Fibroblast of the aortic adventitia (primary cell): Measurements from ENCODE around the gene CPEB4. TPM values are rescaled to one million over a fixed set of nuclear protein-coding genes. Genes with fewer than 3 reads are reported as not detected.

Experiments
- DNase-seq: peaks from one replicate; pipeline ENCODE4 v3.0.0-alpha.2; 2010; ENCODE audit warnings: low read depth
- H3K4me3 ChIP-seq: 2 replicates; pipeline ENCODE4 v1.5.1; 2011; ENCODE audit warnings: low read depth, mild to moderate bottlenecking, control low read depth, low read length, moderate library complexity
- CTCF ChIP-seq: IDR thresholded peaks from 2 replicates; pipeline ENCODE4 v1.5.1; 2011; ENCODE audit warnings: mild to moderate bottlenecking, low read length, control low read depth, inconsistent platforms; ENCODE audit not compliant: insufficient read depth
- total RNA-seq: library from RNA; depleted of rRNA; stranded (reverse); fragments of >200 nt; gene quantifications from 2 replicates; pipeline ENCODE4 v1.2.3, GENCODE V29; 2012; ENCODE audit warnings: low replicate concordance

Gene CPEB4
- total RNA-seq, 1 donor, result 24.4 TPM

GRCh38 chr5:173928871-173929574, 40.9 kb downstream of the CPEB4 start:
- no peak for TF ChIP-seq CTCF
- DNase-seq, result no peak
- no peak overlapping the region for H3K4me3 ChIP-seq

- H3K4me3 ChIP-seq, result no peak overlapping the region
- DNase-seq, result no peak
- TF ChIP-seq CTCF, result no peak
Measured at GRCh38 chr5:173932695-173933139, 44.6 kb downstream of the CPEB4 start.

GRCh38 chr5:173933901-173934300, 45.8 kb downstream of the CPEB4 start:
- TF ChIP-seq CTCF, result no peak
- H3K4me3 ChIP-seq, result no peak overlapping the region
- no peak for DNase-seq

GRCh38 chr5:173935396-173935795, 47.2 kb downstream of the CPEB4 start:
- TF ChIP-seq CTCF, result no peak

GRCh38 chr5:173940269-173940668, 52.1 kb downstream of the CPEB4 start:
- TF ChIP-seq CTCF, result no peak
- H3K4me3 ChIP-seq, result no peak overlapping the region
- peak; percentile 24 for DNase-seq

More at GRCh38 chr5:173935396-173935795, 47.2 kb downstream of the CPEB4 start:
- H3K4me3 ChIP-seq, result no peak overlapping the region
- no peak for DNase-seq

GRCh38 chr5:173941102-173941501, 53.0 kb downstream of the CPEB4 start:
- no peak for TF ChIP-seq CTCF
- no peak overlapping the region for H3K4me3 ChIP-seq
- no peak for DNase-seq
